HL-60/S4 (cell line): ENCODE results near the gene BCL2L15.
"Not testable (repeated sequence)": the region's sequence is repeated elsewhere in the genome, so short reads cannot be mapped to it uniquely, and the experiment has no call there.

Source experiments
- in situ Hi-C: fragments of 300-500 bp; cut with MboI; formaldehyde crosslinking; loops from 2 replicates; pipeline ENCODE4 v1.14.3; 2022; ENCODE audit warnings: low sequenced_read_pairs

Gene BCL2L15

GRCh38 chr1:113874012-113874879, 13.1 kb downstream of the BCL2L15 start:
- in situ Hi-C loops = no loop called here

GRCh38 chr1:113872219-113872935, 15.0 kb downstream of the BCL2L15 start:
- in situ Hi-C loops = no loop called here

- in situ Hi-C loops = no loop called here
Observed at GRCh38 chr1:113871597-113872113, 15.7 kb downstream of the BCL2L15 start, which contains the start of gene PTPN22. PTPN22 (minus strand) TSS chr1:113871712.

DNA sequence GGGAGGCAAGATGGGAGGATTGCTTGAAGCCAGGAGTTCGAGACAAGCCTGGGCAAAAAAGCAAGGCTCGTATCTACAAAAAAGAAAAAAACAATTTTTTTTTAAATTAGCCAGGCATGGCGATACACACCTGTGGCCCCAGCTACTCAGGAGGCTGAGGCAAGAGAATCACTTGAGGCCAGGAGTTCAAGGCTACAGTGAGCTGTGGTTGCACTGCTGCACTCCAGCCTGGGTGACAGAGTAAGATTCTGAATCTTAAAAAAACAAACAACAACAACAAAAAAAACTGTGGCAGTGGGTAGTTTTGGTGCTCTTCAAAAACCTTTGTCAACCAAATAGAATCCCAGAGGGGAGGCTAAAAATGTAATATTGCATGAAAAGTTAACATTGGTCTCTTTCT, 16.6 kb downstream of the BCL2L15 start:
- in situ Hi-C loops = no loop called here

- in situ Hi-C loops = no loop called here
Observed at GRCh38 chr1:113868387-113869083, 18.8 kb downstream of the BCL2L15 start.

- in situ Hi-C loops = no loop called here
Observed at GRCh38 chr1:113861641-113862040, 25.7 kb downstream of the BCL2L15 start.

DNA sequence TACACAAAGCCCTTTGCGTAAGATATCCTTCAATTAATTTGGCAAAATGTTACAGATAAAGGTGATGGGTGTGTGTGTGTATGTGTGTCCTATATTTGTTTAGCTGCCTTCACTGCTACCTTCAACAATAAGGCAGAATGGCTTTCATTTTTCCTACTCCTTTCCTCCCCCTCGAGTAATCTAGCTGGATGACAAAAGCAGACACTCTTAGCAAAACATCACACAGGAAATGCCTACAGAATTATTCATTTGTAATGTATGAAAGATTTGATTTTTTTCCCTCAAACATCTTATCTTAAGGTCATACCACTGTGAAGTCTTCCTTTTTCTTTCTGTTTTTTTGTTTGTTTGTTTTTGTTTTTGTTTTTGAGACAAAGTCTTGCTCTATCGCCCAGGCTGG, 26.5 kb downstream of the BCL2L15 start:
- in situ Hi-C loops = no loop called here

DNA sequence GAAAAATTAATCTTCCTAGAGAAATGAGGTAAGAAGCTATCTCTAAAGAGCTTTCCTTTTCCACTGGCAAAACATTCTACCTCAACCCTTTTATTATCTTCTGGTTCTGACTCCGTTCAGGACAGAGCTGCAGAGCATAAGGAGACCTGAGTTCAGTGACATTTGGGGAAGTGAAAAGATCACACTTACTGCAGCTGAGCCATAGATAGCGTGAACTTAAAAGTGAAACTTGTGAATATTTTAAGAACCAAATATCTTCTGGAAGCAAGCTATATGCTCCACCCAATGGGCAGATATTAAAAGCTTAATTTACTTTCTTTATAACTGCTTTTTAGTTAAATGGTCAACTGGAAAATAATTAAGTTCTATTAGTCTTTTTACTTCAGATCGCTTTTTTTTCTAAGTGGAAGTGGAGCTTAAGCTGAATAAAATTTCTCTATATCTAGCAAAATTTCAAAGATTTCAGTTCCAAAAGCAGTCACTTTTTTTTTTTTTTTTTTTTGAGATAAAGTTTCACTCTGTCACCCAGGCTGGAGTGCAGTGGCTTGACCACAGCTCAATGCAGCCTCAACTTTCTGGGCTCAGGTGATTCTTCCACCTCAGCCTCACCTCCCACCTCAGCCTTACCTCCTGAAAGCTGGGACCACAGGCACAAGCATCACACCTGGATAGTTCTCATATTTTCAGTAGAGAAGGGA, 27.8 kb downstream of the BCL2L15 start:
- in situ Hi-C loops = no loop called here

GRCh38 chr1:113858982-113859381, 28.4 kb downstream of the BCL2L15 start:
- in situ Hi-C loops = no loop called here

DNA sequence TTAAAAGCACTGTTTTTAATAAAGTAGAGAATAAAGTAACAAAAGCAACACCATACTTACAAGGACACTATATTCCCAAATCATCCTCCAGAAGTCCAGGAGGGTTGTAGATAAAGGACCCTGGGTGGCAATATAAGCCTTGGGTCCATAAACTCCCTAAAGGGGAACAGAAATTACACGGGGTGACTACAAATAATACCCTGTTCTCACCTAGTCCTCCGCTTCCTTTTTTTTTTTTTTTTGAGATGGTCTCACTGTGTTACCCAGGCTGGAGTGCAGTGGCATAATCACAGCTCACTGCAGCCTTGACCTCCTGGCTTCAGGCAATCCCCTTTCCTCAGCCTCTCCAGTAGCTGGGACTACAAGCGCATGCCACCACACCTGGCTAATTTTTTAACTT, 29.0 kb downstream of the BCL2L15 start:
- in situ Hi-C loops = no loop called here

- in situ Hi-C loops = no loop called here
Observed at GRCh38 chr1:113857776-113858175, 29.6 kb downstream of the BCL2L15 start.

- in situ Hi-C loops = no loop called here
Observed at GRCh38 chr1:113856401-113856790, 31.0 kb downstream of the BCL2L15 start.

DNA sequence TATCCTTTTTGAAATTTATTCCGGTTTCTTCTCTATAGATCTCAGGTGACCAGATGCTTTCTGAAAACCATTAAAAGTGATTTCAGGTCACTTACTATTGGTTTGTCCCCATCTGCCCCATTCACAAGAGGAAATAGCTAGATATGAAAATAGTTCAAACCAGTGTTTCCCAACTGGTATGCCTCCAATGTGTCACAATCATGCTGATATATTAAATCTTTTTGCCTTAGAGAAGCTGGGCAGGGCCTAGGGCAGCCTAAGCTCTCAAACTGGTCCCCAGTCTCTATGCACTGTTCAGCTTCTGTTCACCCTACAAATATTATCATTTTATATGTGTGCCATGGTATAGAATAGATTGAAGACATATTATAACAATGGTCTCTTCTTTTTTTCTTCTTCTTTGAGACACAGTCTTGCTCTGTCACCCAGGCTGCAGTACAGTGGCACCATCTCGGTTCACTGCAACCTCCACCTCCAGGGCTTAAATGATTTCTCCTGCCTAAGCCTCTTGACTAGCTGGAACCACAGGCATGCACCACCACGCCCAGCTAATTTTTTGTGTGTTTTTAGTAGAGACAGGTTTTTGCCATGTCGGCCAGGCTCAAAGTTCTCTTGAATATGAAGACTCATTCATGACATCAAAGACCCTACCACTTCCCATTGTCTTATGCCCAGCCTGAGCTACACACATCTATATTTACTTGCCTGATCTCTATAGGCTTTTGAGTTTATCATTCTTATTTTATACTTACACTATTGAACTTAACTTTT, 31.6 kb downstream of the BCL2L15 start:
- in situ Hi-C loops = no loop called here

DNA sequence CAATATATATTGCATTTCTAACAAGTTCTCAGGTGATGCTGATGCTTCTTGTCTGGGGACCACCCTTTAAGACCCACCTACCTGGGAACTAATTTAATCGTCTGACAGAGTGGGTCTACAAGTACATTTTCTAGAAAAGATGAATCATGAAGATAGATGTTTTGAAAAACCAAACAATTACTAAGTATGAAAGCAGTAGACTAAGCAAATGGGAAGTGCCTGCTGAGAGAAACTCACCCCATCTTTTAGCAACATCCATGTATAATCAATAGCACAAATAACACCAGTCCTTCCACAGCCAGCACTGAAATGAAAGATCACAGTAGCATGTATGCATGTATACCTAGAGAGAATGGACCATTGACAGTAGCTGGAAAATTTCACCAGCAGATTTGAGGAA, 33.1 kb downstream of the BCL2L15 start:
- in situ Hi-C loops = no loop called here

DNA sequence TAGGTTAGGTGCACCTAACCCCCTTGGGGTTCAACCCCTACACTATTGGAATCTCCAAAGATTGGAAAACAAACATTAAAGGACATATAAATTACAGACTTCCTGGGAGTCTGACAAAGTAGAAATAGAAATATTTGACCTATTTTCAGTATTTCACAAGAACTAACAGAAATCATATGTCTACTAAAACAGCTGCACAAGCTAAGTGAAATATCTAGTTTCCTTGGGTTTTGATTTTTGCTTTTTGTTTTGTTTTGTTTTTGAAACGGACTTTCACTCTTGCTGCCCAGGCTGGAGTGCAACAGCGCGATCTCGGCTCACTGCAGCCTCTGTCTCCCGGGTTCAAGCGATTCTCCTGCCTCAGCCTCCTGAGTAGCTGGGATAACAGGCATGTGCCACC, 34.7 kb downstream of the BCL2L15 start:
- in situ Hi-C loops = not testable (repeated sequence)

DNA sequence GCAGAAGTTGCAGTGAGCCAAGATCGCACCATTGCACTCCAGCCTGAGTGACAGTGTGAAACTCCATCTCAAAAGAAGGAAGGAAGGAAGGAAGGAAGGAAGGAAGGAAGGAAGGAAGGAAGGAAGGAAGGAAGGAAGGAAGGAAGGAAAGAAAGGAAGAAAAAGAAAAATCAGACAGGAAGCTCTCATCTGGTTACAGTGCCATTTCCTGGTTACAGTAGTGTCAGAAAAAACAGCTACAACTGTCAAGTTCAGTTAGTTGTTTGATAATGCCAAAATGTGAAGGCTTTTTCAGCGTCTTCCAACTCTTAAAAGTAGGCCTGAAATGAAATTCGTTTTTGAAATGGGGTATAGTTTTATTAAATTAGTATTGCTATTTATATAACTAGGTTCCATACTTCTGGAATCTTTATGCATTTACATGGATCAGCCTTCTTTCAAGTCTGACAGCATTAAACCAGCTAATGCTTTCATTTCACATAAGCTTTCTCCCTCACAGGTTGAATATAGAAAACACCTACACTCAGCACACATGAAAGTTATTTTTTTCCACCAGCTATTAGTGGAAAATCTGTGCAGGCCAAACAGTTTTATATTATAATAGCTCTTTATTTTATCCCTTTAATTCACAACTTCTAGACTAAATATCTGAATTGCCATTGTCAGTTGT, 37.1 kb downstream of the BCL2L15 start:
- in situ Hi-C loops = no loop called here

GRCh38 chr1:113849072-113849471, 38.3 kb downstream of the BCL2L15 start:
- in situ Hi-C loops = loop anchor here (25.0 kb wide), 1 partner anchor 438 kb away; no protein-coding TSS in a partner anchor

DNA sequence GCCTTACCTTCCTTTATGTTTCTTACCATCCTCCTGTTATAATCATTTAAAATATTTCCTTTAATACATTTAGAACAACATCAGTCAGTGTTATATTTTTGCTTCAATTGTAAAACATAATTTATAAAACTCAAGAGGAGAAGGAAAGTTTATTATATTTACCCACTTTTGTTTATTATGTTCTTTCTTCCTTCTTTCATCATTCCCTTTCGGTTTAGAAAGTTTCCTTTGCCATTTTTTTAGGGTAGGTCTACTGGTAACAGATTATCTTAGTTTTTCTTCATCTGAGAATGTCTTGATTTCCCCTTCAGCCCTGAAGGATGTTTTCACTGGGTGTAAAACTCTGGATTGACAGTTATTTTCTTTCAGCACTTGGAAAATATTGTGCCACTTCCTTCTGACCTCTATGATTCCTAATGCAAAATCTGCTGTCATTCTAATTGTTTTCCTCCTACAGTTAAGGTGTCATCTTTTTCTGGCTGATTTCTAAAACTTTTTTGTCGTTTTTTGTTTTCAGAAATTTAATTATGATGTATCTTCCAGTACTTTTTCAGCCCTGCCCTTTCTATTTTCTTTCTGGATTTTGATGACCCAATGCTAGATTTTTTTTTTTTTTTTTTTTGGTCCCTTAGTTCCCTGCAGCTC, 40.9 kb downstream of the BCL2L15 start:
- in situ Hi-C loops = loop anchor here (25.0 kb wide), 1 partner anchor 441 kb away; no protein-coding TSS in a partner anchor

- in situ Hi-C loops = loop anchor here (5.0 to 25.0 kb wide), 2 partner anchors 66 to 451 kb away; partner anchors contain the start of gene AP4B1
Observed at GRCh38 chr1:113836534-113836933, 50.8 kb downstream of the BCL2L15 start.
